ENCODE measurements around the gene RNASE1. TPM values are rescaled to one million over a fixed set of nuclear protein-coding genes. Genes with fewer than 3 reads are reported as not detected.
A peak's percentile ranks its signal among the peaks of the same experiment; 100 is the strongest.

Gene RNASE1
- total and polyA plus RNA-seq, 11 donors, result 127 to 654 (median 242) TPM

GRCh38 chr14:20794644-20795369, 7.8 kb downstream of the RNASE1 start:
- intact Hi-C loops (cut with DNase I), result no loop called here
- Histone ChIP-seq H3K36me3 (no peaks in the 10 kb centered on the region), H3K4me1 (peaks cover 0 to 47% (median 20%) of the 10 kb centered on the region in 12 donors)

GRCh38 chr14:20792556-20792955, 10.1 kb downstream of the RNASE1 start:
- Histone ChIP-seq H3K36me3 (no peaks in the 10 kb centered on the region), H3K4me3 (no peak overlapping the region), H3K27me3 (no peaks in the 10 kb centered on the region), H3K27ac (no peak overlapping the region), H3K4me1 (peaks cover 0 to 29% (median 5%) of the 10 kb centered on the region in 12 donors), H3K9me3 (no peaks in the 10 kb centered on the region)
- no peak for TF ChIP-seq POLR2A (IDR thresholded peaks at IDR 0.05)
- TF ChIP-seq CTCF (IDR thresholded peaks at IDR 0.05), result no peak
- intact Hi-C loops (cut with DNase I), result no loop called here
- WGBS, 4 donors, result 87 to 97% (median 88%) methylated on average over 4 of the region's 4 CpGs
- ATAC-seq (no peak), DNase-seq (no peak)

More at GRCh38 chr14:20794644-20795369, 7.8 kb downstream of the RNASE1 start:
- 82 to 93% (median 85%) methylated on average over 7 of the region's 7 CpGs for WGBS, 4 donors
- Histone ChIP-seq H3K4me3 (no peak overlapping the region), H3K27me3 (no peaks in the 10 kb centered on the region), H3K27ac (peak overlapping the region in 1 of 12 donors; percentile 32), H3K9me3 (no peaks in the 10 kb centered on the region)
- DNase-seq, result no peak
- no peak for ATAC-seq
- TF ChIP-seq CTCF (IDR thresholded peaks at IDR 0.05) (no peak), POLR2A (IDR thresholded peaks at IDR 0.05) (no peak)

- TF ChIP-seq POLR2A (IDR thresholded peaks at IDR 0.05) (no peak), CTCF (IDR thresholded peaks at IDR 0.05) (no peak)
- 86 to 90% (median 87%) methylated on average over 2 of the region's 2 CpGs for WGBS, 4 donors
- peak overlapping the region in 1 of 12 donors; percentile 64 for H3K27ac ChIP-seq
- H3K27me3 ChIP-seq, result no peaks in the 10 kb centered on the region
- DNase-seq (no peak), ATAC-seq (no peak)
- peaks cover 0 to 27% (median 5%) of the 10 kb centered on the region in 12 donors for H3K4me1 ChIP-seq
- H3K9me3 ChIP-seq, result no peaks in the 10 kb centered on the region
- intact Hi-C loops (cut with DNase I), result no loop called here
- no peak overlapping the region for H3K4me3 ChIP-seq
- no peaks in the 10 kb centered on the region for H3K36me3 ChIP-seq
Observed at GRCh38 chr14:20791597-20791996, 11.0 kb downstream of the RNASE1 start.

GRCh38 chr14:20791187-20791586, 11.5 kb downstream of the RNASE1 start:
- WGBS, 4 donors, result 68 to 75% (median 70%) methylated on average over 7 of the region's 7 CpGs
- peak overlapping the region in 2 of 12 donors; percentile 3 to 64 for H3K27ac ChIP-seq

More at GRCh38 chr14:20791187-20791586, 11.5 kb downstream of the RNASE1 start:
- Histone ChIP-seq H3K36me3 (no peaks in the 10 kb centered on the region), H3K4me1 (peaks cover 0 to 31% (median 5%) of the 10 kb centered on the region in 12 donors), H3K9me3 (no peaks in the 10 kb centered on the region), H3K27me3 (no peaks in the 10 kb centered on the region), H3K4me3 (no peak overlapping the region)
- TF ChIP-seq CTCF (IDR thresholded peaks at IDR 0.05) (no peak), POLR2A (IDR thresholded peaks at IDR 0.05) (no peak)
- intact Hi-C loops (cut with DNase I), result no loop called here
- ATAC-seq, result no peak
- no peak for DNase-seq
